Nephron (organoid): Measurements from ENCODE around the gene RFX7.

Experiments
- H3K27ac Mint-ChIP-seq, 3 experiments: 2 replicates each; pipeline ENCODE4 v1.8.0; 2020; ENCODE audit warnings: mixed read lengths in 3 of 3, mild to moderate bottlenecking in 2 of 3, moderate library complexity in 1 of 3
- H3K27me3 Mint-ChIP-seq: 2 replicates; pipeline ENCODE4 v1.8.0; 2021; ENCODE audit warnings: low read depth, mild to moderate bottlenecking, moderate library complexity, mixed read lengths
- H3K36me3 Mint-ChIP-seq: 2 replicates; pipeline ENCODE4 v1.8.0; 2020; ENCODE audit warnings: low read depth, mixed read lengths
- H3K4me1 Mint-ChIP-seq: 2 replicates; pipeline ENCODE4 v1.8.0; 2020; ENCODE audit warnings: mixed read lengths
- H3K4me3 Mint-ChIP-seq, 3 experiments: 2 replicates each; pipeline ENCODE4 v1.8.0; 2020; ENCODE audit warnings: mild to moderate bottlenecking in 3 of 3, mixed read lengths in 3 of 3, moderate library complexity in 2 of 3
- H3K9me3 Mint-ChIP-seq: 2 replicates; pipeline ENCODE4 v1.8.0; 2020; ENCODE audit warnings: mixed read lengths
- TF ChIP-seq, protein P1 (sequence below), 3 experiments: fragments of 200-600 bp; sonication (generic); IDR thresholded peaks; one replicate each; pipeline ENCODE4 v1.5.0; 2021; ENCODE audit warnings: antibody characterized with exemption in 3 of 3; ENCODE audit not compliant: unreplicated experiment in 3 of 3

Gene RFX7

DNA sequence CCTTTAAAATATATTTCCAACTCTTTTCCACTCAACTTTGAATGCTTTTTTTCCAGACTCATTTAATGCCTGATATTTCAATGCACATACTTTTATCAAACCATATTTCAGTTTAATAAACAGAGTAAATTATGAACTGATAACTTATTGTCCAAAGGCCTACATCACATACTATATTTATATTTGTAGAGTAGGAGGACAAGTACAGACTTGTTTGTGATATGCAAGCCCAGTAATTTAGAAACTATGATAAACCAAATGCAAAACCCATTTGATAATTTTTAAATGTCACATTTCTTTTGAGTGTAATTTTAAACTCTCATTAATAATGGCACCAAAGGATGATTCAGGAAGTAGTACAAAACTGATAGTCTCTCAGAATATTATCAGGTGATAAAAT lies 3.3 kb downstream of the RFX7 start:
- H3K4me3 Mint-ChIP-seq = peak overlapping the region in 2 of 3 experiments; percentile 26 to 53
- TF ChIP-seq, protein P1, sequence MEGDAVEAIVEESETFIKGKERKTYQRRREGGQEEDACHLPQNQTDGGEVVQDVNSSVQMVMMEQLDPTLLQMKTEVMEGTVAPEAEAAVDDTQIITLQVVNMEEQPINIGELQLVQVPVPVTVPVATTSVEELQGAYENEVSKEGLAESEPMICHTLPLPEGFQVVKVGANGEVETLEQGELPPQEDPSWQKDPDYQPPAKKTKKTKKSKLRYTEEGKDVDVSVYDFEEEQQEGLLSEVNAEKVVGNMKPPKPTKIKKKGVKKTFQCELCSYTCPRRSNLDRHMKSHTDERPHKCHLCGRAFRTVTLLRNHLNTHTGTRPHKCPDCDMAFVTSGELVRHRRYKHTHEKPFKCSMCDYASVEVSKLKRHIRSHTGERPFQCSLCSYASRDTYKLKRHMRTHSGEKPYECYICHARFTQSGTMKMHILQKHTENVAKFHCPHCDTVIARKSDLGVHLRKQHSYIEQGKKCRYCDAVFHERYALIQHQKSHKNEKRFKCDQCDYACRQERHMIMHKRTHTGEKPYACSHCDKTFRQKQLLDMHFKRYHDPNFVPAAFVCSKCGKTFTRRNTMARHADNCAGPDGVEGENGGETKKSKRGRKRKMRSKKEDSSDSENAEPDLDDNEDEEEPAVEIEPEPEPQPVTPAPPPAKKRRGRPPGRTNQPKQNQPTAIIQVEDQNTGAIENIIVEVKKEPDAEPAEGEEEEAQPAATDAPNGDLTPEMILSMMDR (IDR thresholded peaks at IDR 0.05; ENCODE audit: unreplicated experiment in 3 of 3) = no peak
- H3K9me3 Mint-ChIP-seq = peaks cover 6% of the 10 kb centered on the region
- H3K4me1 Mint-ChIP-seq = peaks cover 21% of the 10 kb centered on the region
- H3K27ac Mint-ChIP-seq = no peak overlapping the region
- H3K36me3 Mint-ChIP-seq = peaks cover 47% of the 10 kb centered on the region
- H3K27me3 Mint-ChIP-seq = no peaks in the 10 kb centered on the region

DNA sequence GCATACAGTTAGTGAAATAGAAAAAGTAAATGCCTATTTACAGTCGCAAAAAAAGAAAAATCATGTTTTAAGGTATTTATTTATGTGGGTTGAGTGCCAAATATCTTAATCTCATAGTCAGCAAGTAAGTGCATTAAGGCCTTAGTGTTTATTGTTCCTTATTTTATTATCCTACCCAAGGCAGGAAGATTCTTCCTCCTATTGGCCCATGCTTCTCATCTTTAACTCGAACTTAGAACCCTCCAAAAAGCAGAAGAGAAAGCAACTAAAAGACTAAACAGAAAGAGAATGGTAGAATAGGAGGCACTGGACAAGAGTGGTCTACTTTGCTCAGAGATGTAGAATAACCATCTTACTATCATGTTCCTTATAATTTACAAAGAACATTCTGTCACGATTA lies 7.5 kb downstream of the RFX7 start:
- no peak overlapping the region for H3K4me3 Mint-ChIP-seq
- H3K9me3 Mint-ChIP-seq = peaks cover 43% of the 10 kb centered on the region
- peaks cover 85% of the 10 kb centered on the region for H3K36me3 Mint-ChIP-seq
- TF ChIP-seq, protein P1 (IDR thresholded peaks at IDR 0.05; ENCODE audit: unreplicated experiment in 3 of 3) = no peak
- H3K27ac Mint-ChIP-seq = no peak overlapping the region
- H3K4me1 Mint-ChIP-seq = peaks cover 2% of the 10 kb centered on the region
- no peaks in the 10 kb centered on the region for H3K27me3 Mint-ChIP-seq

GRCh38 chr15:56234804-56235203 lies 8.9 kb downstream of the RFX7 start:
- H3K4me3 Mint-ChIP-seq = no peak overlapping the region

GRCh38 chr15:56233549-56233948 lies 10.1 kb downstream of the RFX7 start:
- no peak overlapping the region for H3K4me3 Mint-ChIP-seq

More at GRCh38 chr15:56234804-56235203, 8.9 kb downstream of the RFX7 start:
- Mint-ChIP-seq H3K27me3 (no peaks in the 10 kb centered on the region), H3K27ac (no peak overlapping the region), H3K9me3 (peaks cover 56% of the 10 kb centered on the region), H3K4me1 (no peaks in the 10 kb centered on the region), H3K36me3 (peaks cover 94% of the 10 kb centered on the region)
- TF ChIP-seq, protein P1 (IDR thresholded peaks at IDR 0.05; ENCODE audit: unreplicated experiment in 3 of 3) = no peak

GRCh38 chr15:56232058-56232457 lies 11.6 kb downstream of the RFX7 start:
- Mint-ChIP-seq H3K4me1 (no peaks in the 10 kb centered on the region), H3K4me3 (no peak overlapping the region), H3K27me3 (no peaks in the 10 kb centered on the region), H3K27ac (no peak overlapping the region), H3K36me3 (peaks cover 100% of the 10 kb centered on the region), H3K9me3 (peaks cover 77% of the 10 kb centered on the region)
- TF ChIP-seq, protein P1 (IDR thresholded peaks at IDR 0.05; ENCODE audit: unreplicated experiment in 3 of 3) = no peak

More at GRCh38 chr15:56233549-56233948, 10.1 kb downstream of the RFX7 start:
- Mint-ChIP-seq H3K36me3 (peaks cover 100% of the 10 kb centered on the region), H3K4me1 (no peaks in the 10 kb centered on the region), H3K27me3 (no peaks in the 10 kb centered on the region), H3K9me3 (peaks cover 65% of the 10 kb centered on the region), H3K27ac (no peak overlapping the region)
- TF ChIP-seq, protein P1 (IDR thresholded peaks at IDR 0.05; ENCODE audit: unreplicated experiment in 3 of 3) = no peak

- no peak overlapping the region for H3K27ac Mint-ChIP-seq
These were observed 14.8 kb downstream of the RFX7 start for GRCh38 chr15:56228854-56229253.

More at GRCh38 chr15:56228854-56229253, 14.8 kb downstream of the RFX7 start:
- Mint-ChIP-seq H3K4me1 (no peaks in the 10 kb centered on the region), H3K36me3 (peaks cover 99% of the 10 kb centered on the region), H3K4me3 (no peak overlapping the region), H3K27me3 (no peaks in the 10 kb centered on the region), H3K9me3 (peaks cover 86% of the 10 kb centered on the region)
- TF ChIP-seq, protein P1 (IDR thresholded peaks at IDR 0.05; ENCODE audit: unreplicated experiment in 3 of 3) = no peak
